Epithelial cell of esophagus (primary cell): ENCODE results near the gene MCTP1.

Source experiments
- DNase-seq: peaks from one replicate; pipeline ENCODE4 v3.0.0; 2010; ENCODE audit warnings: low read depth
- H3K4me3 ChIP-seq: 2 replicates; pipeline ENCODE4 v1.5.1; 2011; ENCODE audit warnings: mild to moderate bottlenecking, low read length, control low read depth
- CTCF ChIP-seq: IDR thresholded peaks from 2 replicates; pipeline ENCODE4 v1.5.1; 2011; ENCODE audit warnings: low read depth, mild to moderate bottlenecking, low read length, control low read depth, inconsistent platforms; ENCODE audit not compliant: insufficient read depth; ENCODE audit errors: missing control alignments

Gene MCTP1

GRCh38 chr5:94910721-94911120, 374.2 kb downstream of the MCTP1 start:
- DNase-seq: no peak
- no peak overlapping the region for H3K4me3 ChIP-seq
- no peak for TF ChIP-seq CTCF

DNA sequence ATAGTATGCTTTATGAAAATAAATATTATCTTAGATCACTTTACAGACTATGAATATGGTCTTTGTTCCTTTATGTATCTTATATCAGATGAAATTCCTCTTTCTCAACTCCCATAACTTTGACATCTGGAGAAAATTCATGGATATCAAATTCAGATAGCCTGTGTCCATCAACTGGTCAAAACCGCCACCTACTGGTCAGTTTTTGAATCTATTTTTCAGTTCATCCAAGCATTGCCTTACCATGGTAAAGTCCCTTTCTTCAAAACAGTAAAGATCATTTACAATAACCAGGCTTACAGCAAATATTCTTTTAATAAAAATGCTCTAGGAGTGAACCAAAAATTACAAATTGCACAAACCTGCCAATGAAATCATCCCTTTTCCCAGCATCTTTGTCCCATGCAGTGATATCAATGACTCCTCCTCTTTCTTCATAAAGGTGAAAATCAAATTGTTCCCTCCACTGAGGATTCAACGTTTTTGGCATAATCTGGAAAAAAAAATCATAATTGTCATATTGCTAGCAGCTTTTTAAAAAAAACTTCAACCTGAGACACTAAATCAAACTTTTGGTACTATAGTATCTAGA, 375.9 kb downstream of the MCTP1 start:
- peak; percentile 70 for TF ChIP-seq CTCF
- DNase-seq: peak; percentile 61

GRCh38 chr5:94906750-94907149, 378.1 kb downstream of the MCTP1 start:
- no peak for DNase-seq
- TF ChIP-seq CTCF: no peak
- H3K4me3 ChIP-seq: no peak overlapping the region

More for the DNA sequence above, 375.9 kb downstream of the MCTP1 start:
- no peak overlapping the region for H3K4me3 ChIP-seq

- no peak overlapping the region for H3K4me3 ChIP-seq
- TF ChIP-seq CTCF: no peak
- no peak for DNase-seq
Measured at GRCh38 chr5:94903726-94904125, 381.2 kb downstream of the MCTP1 start.

- TF ChIP-seq CTCF: no peak
- H3K4me3 ChIP-seq: no peak overlapping the region
- peak; percentile 80 for DNase-seq
Measured at GRCh38 chr5:94901191-94901979, 383.5 kb downstream of the MCTP1 start.

DNA sequence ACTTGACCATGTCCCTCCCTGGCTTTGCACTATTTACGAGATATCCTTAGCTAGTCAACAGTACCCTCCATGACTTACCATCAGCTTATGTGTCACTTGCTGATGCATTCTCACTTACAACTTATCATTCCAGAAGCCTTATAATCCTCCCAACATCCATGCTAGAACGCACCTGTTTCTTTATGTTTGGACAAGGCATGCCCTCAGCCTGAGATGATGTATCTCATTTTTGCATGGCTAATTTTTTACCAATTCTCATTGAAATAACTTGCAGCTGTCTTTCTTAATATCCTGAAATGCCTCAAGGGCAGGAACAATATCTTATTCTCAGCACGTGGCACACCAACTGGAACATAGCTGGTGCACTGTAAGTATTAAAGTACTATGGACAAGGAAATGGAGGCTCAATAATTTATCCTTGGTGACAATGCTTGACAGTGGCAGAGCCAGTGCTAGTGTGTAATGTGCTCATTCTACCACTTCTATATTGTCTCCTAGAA, 384.8 kb downstream of the MCTP1 start:
- no peak for DNase-seq
- no peak for TF ChIP-seq CTCF
- H3K4me3 ChIP-seq: no peak overlapping the region
